Measurements from ENCODE around the gene STRN. TPM values are rescaled to one million over a fixed set of nuclear protein-coding genes. Genes with fewer than 3 reads are reported as not detected.
"Not testable (repeated sequence)": the region's sequence is repeated elsewhere in the genome, so short reads cannot be mapped to it uniquely, and the experiment has no call there.

The STRN gene
- total RNA-seq, 1 donor from 2014 or later, result 26.1 TPM

- no peak for TF ChIP-seq CTCF (conservative IDR thresholded peaks at IDR 0.05)
- no peak for DNase-seq (ENCODE audit: extremely low spot score, unreplicated experiment)
- Mint-ChIP-seq H3K4me3 (peak overlapping the region; percentile 12), H3K27me3 (no peaks in the 10 kb centered on the region), H3K36me3 (peaks cover 12% of the 10 kb centered on the region), H3K27ac (peak overlapping the region; percentile 97), H3K9me3 (no peaks in the 10 kb centered on the region), H3K4me1 (ENCODE audit: unreplicated experiment) (peaks cover 34% of the 10 kb centered on the region)
Observed at GRCh38 chr2:36951574-36951973, 14.8 kb downstream of the STRN start.

DNA sequence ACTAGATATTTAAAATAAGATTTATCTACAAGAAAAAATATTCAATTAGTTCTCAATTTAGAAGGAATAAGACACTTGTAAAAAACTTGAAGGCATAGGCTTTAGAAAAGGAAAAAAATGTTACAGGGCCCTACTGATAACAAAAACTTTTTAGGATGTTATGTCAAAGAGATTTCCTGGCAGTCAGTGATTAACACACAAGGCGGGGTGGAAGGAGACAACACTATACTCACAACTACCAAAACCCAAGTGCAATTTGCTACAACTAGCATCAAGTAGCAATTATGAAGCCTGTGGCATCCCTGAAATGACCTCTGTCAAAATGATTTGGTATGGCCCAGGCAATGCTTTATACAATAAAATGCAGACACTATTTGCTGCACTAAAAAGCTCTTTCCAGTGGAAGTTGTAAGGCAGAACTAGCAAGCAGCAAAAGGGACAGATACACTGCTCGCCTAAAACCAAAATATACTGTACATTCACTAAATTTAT, 15.3 kb downstream of the STRN start:
- Mint-ChIP-seq H3K27ac (peak overlapping the region; percentile 97), H3K27me3 (no peaks in the 10 kb centered on the region), H3K9me3 (no peaks in the 10 kb centered on the region), H3K36me3 (peaks cover 12% of the 10 kb centered on the region), H3K4me1 (ENCODE audit: unreplicated experiment) (peaks cover 34% of the 10 kb centered on the region), H3K4me3 (no peak overlapping the region)
- TF ChIP-seq CTCF (conservative IDR thresholded peaks at IDR 0.05), result no peak
- DNase-seq (ENCODE audit: extremely low spot score, unreplicated experiment), result no peak

- Mint-ChIP-seq H3K4me3 (no peak overlapping the region), H3K9me3 (no peaks in the 10 kb centered on the region)
- TF ChIP-seq CTCF (conservative IDR thresholded peaks at IDR 0.05), result no peak
Observed at GRCh38 chr2:36949845-36950244, 16.5 kb downstream of the STRN start.

GRCh38 chr2:36945240-36945639, 21.1 kb downstream of the STRN start:
- not testable (repeated sequence) for H3K4me1 Mint-ChIP-seq (ENCODE audit: unreplicated experiment); DNase-seq (ENCODE audit: extremely low spot score, unreplicated experiment); H3K27me3 Mint-ChIP-seq; H3K4me3 Mint-ChIP-seq; H3K9me3 Mint-ChIP-seq; H3K36me3 Mint-ChIP-seq; H3K27ac Mint-ChIP-seq

More at GRCh38 chr2:36949845-36950244, 16.5 kb downstream of the STRN start:
- Mint-ChIP-seq H3K27me3 (no peaks in the 10 kb centered on the region), H3K27ac (peak overlapping the region; percentile 37), H3K36me3 (peaks cover 7% of the 10 kb centered on the region), H3K4me1 (ENCODE audit: unreplicated experiment) (peaks cover 29% of the 10 kb centered on the region)
- no peak for DNase-seq (ENCODE audit: extremely low spot score, unreplicated experiment)

DNA sequence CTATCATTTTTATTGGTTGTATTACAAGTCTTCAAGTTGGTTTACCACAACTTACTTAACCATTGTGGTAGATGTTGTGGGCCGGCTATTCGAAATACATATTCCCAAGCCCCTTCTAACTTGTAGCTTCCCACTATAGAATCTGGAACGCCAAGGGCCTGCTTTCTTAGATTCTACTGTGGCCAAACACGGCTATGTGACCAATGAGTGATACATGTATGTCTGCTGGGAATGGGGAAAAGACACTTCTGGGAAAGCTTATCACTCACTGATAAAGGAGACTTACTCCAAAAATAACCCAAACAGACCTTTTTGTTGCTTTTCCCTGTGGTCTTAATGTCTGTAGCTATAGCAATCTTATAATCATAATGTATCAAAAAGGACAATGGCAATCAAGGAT, 24.5 kb downstream of the STRN start:
- H3K9me3 Mint-ChIP-seq, result no peaks in the 10 kb centered on the region

GRCh38 chr2:36936526-36936925, 29.8 kb downstream of the STRN start:
- not testable (repeated sequence) for H3K4me3 Mint-ChIP-seq; DNase-seq (ENCODE audit: extremely low spot score, unreplicated experiment); H3K36me3 Mint-ChIP-seq; H3K9me3 Mint-ChIP-seq; H3K4me1 Mint-ChIP-seq (ENCODE audit: unreplicated experiment); H3K27me3 Mint-ChIP-seq; H3K27ac Mint-ChIP-seq

More for the DNA sequence above, 24.5 kb downstream of the STRN start:
- no peak for TF ChIP-seq CTCF (conservative IDR thresholded peaks at IDR 0.05)
- H3K36me3 Mint-ChIP-seq, result no peaks in the 10 kb centered on the region
- H3K27me3 Mint-ChIP-seq, result no peaks in the 10 kb centered on the region
- no peak for DNase-seq (ENCODE audit: extremely low spot score, unreplicated experiment)
- H3K27ac Mint-ChIP-seq, result no peak overlapping the region
- H3K4me1 Mint-ChIP-seq (ENCODE audit: unreplicated experiment), result no peaks in the 10 kb centered on the region
- no peak overlapping the region for H3K4me3 Mint-ChIP-seq

GRCh38 chr2:36931688-36932087, 34.6 kb downstream of the STRN start:
- not testable (repeated sequence) for H3K27me3 Mint-ChIP-seq; H3K27ac Mint-ChIP-seq; DNase-seq (ENCODE audit: extremely low spot score, unreplicated experiment); H3K9me3 Mint-ChIP-seq; H3K4me1 Mint-ChIP-seq (ENCODE audit: unreplicated experiment); H3K4me3 Mint-ChIP-seq; H3K36me3 Mint-ChIP-seq

DNA sequence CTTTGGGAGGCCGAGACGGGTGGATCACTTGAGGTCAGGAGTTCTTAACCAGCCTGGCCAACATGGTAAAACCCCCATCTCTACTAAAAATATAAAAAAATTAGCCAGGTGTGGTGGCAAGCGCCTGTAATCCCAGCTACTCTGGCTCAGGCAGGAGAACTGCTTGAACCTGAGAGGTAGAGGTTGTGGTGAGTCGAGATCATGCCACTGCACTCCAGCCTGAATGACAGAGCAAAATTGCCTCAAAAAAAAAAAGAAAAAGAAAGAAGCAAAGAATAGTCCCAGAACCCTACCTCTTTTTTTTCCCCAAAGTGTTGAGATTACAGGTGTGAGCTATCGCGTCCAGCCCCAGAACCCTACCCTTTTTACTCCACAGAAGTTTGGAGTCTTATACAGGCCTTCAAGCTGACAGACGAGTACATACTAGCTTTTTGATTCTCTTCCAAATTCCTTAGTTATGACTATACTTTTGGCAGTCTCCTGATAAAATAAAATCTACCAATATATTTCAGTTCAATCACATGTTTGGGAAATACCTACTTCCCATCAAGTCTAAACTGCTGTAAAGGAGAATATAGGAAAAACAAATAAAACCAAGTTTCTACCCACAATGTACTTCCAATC, 35.4 kb downstream of the STRN start:
- not testable (repeated sequence) for H3K36me3 Mint-ChIP-seq; H3K9me3 Mint-ChIP-seq; H3K4me3 Mint-ChIP-seq; H3K27me3 Mint-ChIP-seq; DNase-seq (ENCODE audit: extremely low spot score, unreplicated experiment)
- peak overlapping the region; percentile 50 for H3K27ac Mint-ChIP-seq
- peaks cover 11% of the 10 kb centered on the region for H3K4me1 Mint-ChIP-seq (ENCODE audit: unreplicated experiment)

- not testable (repeated sequence) for H3K27ac Mint-ChIP-seq; H3K27me3 Mint-ChIP-seq; H3K9me3 Mint-ChIP-seq; DNase-seq (ENCODE audit: extremely low spot score, unreplicated experiment); H3K4me3 Mint-ChIP-seq
- peaks cover 11% of the 10 kb centered on the region for H3K36me3 Mint-ChIP-seq
- H3K4me1 Mint-ChIP-seq (ENCODE audit: unreplicated experiment), result peaks cover 10% of the 10 kb centered on the region
Observed at GRCh38 chr2:36926175-36927132, 39.9 kb downstream of the STRN start.
